ENCODE data around the gene SULT2B1. TPM values are rescaled to one million over a fixed set of nuclear protein-coding genes. Genes with fewer than 3 reads are reported as not detected.
"Not testable (repeated sequence)": the region's sequence is repeated elsewhere in the genome, so short reads cannot be mapped to it uniquely, and the experiment has no call there.

SULT2B1 gene
- total and polyA plus RNA-seq, 2 experiments from 2014 or later = 0.79 TPM; not detected in 1

DNA sequence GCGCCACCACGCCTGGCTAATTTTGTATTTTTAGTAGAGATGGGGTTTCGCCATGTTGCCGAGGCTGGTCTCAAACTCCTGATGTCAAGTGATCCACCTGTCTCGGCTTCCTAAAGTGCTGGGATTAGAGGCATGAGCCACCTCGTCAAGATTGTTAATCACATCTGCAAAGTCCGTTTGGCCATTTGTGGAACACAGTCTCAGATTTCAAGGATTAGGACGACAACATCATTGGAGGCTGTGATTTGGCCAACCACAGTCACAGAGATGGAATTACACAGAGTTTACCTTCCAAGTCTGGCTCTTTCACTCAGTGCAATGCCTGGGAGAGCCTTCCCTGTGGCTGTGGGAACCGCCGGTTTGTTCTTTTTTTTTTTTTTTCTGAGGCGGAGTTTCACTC, 17.8 kb downstream of the SULT2B1 start:
- no peak overlapping the region for H3K27ac ChIP-seq
- no peak overlapping the region for H2AFZ ChIP-seq
- H3K4me2 ChIP-seq = no peak overlapping the region
- H3K9me3 ChIP-seq (ENCODE audit: low read depth) = no peaks in the 10 kb centered on the region
- no peaks in the 10 kb centered on the region for H3K79me2 ChIP-seq
- H4K20me1 ChIP-seq (ENCODE audit: insufficient read depth, poor library complexity, severe bottlenecking) = no peaks in the 10 kb centered on the region
- DNase-seq (ENCODE audit: low spot score) = no peak
- no peaks in the 10 kb centered on the region for H3K9me2 ChIP-seq (replicated peaks; ENCODE audit: insufficient read depth)
- H3K4me3 ChIP-seq = no peak overlapping the region
- no peak for TF ChIP-seq EZH2 (IDR thresholded peaks at IDR 0.05; ENCODE audit: borderline replicate concordance)
- no peaks in the 10 kb centered on the region for H3K27me3 ChIP-seq
- H3K36me3 ChIP-seq (replicated peaks; ENCODE audit: insufficient read depth, low read depth) = no peaks in the 10 kb centered on the region
- peaks cover 11% of the 10 kb centered on the region for H3K4me1 ChIP-seq (ENCODE audit: insufficient read depth)
- 56% methylated on average over 11 of the region's 11 CpGs for WGBS (ENCODE audit: low lambda C conversion rate, missing lambda C conversion rate)

DNA sequence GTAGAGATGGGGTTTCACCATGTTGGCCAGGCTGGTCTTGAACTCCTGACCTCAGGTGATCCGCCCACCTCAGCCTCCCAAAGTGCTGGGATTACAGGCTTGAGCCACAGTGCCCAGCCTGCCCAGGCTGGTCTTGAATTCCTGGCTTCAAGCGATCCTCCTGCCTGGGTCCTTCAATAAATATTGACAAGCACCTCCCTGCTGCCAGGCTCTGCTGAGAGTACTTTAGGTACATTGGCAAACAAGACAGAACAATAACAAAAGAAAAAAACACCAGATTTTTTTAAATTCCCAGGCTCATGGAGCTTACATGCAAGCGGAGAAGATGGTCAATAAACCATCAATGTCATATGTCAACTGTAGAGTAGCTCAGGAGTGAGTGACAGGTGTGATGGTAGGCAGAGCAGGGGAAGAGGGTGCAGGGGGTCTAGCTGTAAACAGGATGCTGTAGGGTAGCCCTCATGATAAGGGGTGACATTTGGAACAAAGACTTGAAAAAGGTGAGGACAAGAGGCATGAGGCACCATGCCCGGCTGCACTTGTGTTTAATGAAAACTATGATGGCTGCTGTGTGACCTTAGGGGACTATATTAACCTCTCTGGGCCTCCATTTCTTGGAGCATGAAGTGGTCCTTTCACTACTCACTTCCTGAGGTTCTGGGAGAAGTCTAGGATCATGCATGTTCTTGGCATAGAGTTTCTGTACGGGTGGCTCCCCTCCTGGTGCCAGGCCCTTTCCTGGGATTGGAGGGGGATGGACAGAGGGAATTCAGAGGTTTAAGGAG, 19.6 kb downstream of the SULT2B1 start:
- Histone ChIP-seq H3K4me1 (ENCODE audit: insufficient read depth) (peaks cover 11% of the 10 kb centered on the region), H3K9me2 (replicated peaks; ENCODE audit: insufficient read depth) (no peaks in the 10 kb centered on the region), H3K27me3 (no peaks in the 10 kb centered on the region), H4K20me1 (ENCODE audit: insufficient read depth, poor library complexity, severe bottlenecking) (no peaks in the 10 kb centered on the region), H2AFZ (no peak overlapping the region), H3K4me2 (no peak overlapping the region), H3K9me3 (ENCODE audit: low read depth) (no peaks in the 10 kb centered on the region), H3K36me3 (replicated peaks; ENCODE audit: insufficient read depth, low read depth) (no peaks in the 10 kb centered on the region), H3K4me3 (no peak overlapping the region), H3K27ac (no peak overlapping the region), H3K79me2 (no peaks in the 10 kb centered on the region)
- TF ChIP-seq EZH2phosphoT487 (IDR thresholded peaks at IDR 0.05; ENCODE audit: low read depth, severe bottlenecking, unreplicated experiment) = no peak
- TF ChIP-seq EZH2 (IDR thresholded peaks at IDR 0.05; ENCODE audit: borderline replicate concordance) = no peak
- TF ChIP-seq, protein P1, sequence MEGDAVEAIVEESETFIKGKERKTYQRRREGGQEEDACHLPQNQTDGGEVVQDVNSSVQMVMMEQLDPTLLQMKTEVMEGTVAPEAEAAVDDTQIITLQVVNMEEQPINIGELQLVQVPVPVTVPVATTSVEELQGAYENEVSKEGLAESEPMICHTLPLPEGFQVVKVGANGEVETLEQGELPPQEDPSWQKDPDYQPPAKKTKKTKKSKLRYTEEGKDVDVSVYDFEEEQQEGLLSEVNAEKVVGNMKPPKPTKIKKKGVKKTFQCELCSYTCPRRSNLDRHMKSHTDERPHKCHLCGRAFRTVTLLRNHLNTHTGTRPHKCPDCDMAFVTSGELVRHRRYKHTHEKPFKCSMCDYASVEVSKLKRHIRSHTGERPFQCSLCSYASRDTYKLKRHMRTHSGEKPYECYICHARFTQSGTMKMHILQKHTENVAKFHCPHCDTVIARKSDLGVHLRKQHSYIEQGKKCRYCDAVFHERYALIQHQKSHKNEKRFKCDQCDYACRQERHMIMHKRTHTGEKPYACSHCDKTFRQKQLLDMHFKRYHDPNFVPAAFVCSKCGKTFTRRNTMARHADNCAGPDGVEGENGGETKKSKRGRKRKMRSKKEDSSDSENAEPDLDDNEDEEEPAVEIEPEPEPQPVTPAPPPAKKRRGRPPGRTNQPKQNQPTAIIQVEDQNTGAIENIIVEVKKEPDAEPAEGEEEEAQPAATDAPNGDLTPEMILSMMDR (IDR thresholded peaks at IDR 0.05; ENCODE audit: poor library complexity) = no peak
- DNase-seq (ENCODE audit: low spot score) = no peak
- WGBS (ENCODE audit: low lambda C conversion rate, missing lambda C conversion rate) = 57% methylated on average over 5 of the region's 5 CpGs

DNA sequence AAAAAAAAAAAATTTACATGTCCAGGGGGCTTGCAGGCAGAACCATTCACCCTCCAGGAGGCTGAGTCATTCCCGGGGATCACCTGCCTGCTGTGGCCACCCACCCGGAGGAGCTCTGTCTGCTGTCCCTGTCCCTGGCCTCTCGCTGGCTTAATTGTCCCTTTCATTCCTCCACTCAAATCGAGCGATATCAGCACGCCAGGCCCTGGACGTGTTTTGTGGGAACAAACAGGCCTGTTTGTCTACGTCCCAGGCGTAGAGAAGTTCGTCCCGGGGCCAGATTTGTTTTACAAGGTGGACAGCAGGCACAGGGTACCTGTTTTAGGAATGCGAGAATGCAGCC, 21.2 kb downstream of the SULT2B1 start:
- H3K36me3 ChIP-seq (replicated peaks; ENCODE audit: insufficient read depth, low read depth) = no peaks in the 10 kb centered on the region
- no peaks in the 10 kb centered on the region for H3K9me3 ChIP-seq (ENCODE audit: low read depth)
- 37% methylated on average over 12 of the region's 12 CpGs for WGBS (ENCODE audit: low lambda C conversion rate, missing lambda C conversion rate)
- no peaks in the 10 kb centered on the region for H3K27me3 ChIP-seq
- H3K9me2 ChIP-seq (replicated peaks; ENCODE audit: insufficient read depth) = no peaks in the 10 kb centered on the region
- peaks cover 6% of the 10 kb centered on the region for H3K4me1 ChIP-seq (ENCODE audit: insufficient read depth)
- H4K20me1 ChIP-seq (ENCODE audit: insufficient read depth, poor library complexity, severe bottlenecking) = no peaks in the 10 kb centered on the region
- H3K79me2 ChIP-seq = no peaks in the 10 kb centered on the region
- H3K27ac ChIP-seq = peak overlapping the region; percentile 30
- H3K4me3 ChIP-seq = no peak overlapping the region
- no peak overlapping the region for H3K4me2 ChIP-seq
- TF ChIP-seq, protein P1 (IDR thresholded peaks at IDR 0.05; ENCODE audit: poor library complexity) = no peak
- TF ChIP-seq EZH2 (IDR thresholded peaks at IDR 0.05; ENCODE audit: borderline replicate concordance) (no peak), EZH2phosphoT487 (IDR thresholded peaks at IDR 0.05; ENCODE audit: low read depth, severe bottlenecking, unreplicated experiment) (no peak)
- H2AFZ ChIP-seq = no peak overlapping the region
- DNase-seq (ENCODE audit: low spot score) = no peak

DNA sequence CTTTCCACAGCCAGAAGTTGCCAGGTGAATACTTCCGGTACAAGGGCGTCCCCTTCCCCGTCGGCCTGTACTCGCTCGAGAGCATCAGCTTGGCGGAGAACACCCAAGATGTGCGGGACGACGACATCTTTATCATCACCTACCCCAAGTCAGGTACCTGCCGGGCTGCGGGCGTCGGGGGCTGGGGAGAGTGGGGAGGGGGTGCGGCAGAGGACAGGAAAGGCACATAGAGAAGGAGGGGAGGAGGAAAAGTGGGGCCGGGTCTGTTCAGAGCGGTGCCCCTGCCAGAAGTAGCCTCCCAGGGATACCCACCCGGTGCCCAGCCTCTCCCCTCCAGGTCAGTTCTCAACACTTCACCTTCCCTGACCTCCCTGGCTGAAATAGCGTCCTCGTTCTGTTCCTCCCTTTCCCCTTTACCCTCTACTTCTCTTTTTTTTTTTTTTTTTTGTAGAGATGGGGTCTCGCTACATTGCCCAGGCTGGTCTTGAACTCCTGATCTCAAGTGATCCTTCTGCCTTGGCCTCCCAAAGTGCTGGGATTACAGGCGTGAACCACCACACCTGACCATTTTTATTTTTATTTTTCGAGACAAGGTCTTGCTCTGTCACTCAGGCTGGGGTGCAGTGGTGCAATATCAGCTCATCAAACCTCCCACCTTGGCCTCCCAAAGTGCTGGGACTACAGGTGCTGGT, 24.1 kb downstream of the SULT2B1 start:
- H3K27ac ChIP-seq = no peak overlapping the region
- no peak overlapping the region for H3K4me3 ChIP-seq
- no peaks in the 10 kb centered on the region for H3K9me2 ChIP-seq (replicated peaks; ENCODE audit: insufficient read depth)
- H4K20me1 ChIP-seq (ENCODE audit: insufficient read depth, poor library complexity, severe bottlenecking) = no peaks in the 10 kb centered on the region
- no peak overlapping the region for H3K4me2 ChIP-seq
- TF ChIP-seq EZH2phosphoT487 (IDR thresholded peaks at IDR 0.05; ENCODE audit: low read depth, severe bottlenecking, unreplicated experiment) (no peak), EZH2 (IDR thresholded peaks at IDR 0.05; ENCODE audit: borderline replicate concordance) (no peak)
- TF ChIP-seq, protein P1 (IDR thresholded peaks at IDR 0.05; ENCODE audit: poor library complexity) = no peak
- H3K27me3 ChIP-seq = no peaks in the 10 kb centered on the region
- no peak for DNase-seq (ENCODE audit: low spot score)
- WGBS (ENCODE audit: low lambda C conversion rate, missing lambda C conversion rate) = 97% methylated on average over 14 of the region's 23 CpGs
- no peaks in the 10 kb centered on the region for H3K36me3 ChIP-seq (replicated peaks; ENCODE audit: insufficient read depth, low read depth)
- no peak overlapping the region for H2AFZ ChIP-seq
- H3K9me3 ChIP-seq (ENCODE audit: low read depth) = no peaks in the 10 kb centered on the region
- no peaks in the 10 kb centered on the region for H3K79me2 ChIP-seq
- no peaks in the 10 kb centered on the region for H3K4me1 ChIP-seq (ENCODE audit: insufficient read depth)

DNA sequence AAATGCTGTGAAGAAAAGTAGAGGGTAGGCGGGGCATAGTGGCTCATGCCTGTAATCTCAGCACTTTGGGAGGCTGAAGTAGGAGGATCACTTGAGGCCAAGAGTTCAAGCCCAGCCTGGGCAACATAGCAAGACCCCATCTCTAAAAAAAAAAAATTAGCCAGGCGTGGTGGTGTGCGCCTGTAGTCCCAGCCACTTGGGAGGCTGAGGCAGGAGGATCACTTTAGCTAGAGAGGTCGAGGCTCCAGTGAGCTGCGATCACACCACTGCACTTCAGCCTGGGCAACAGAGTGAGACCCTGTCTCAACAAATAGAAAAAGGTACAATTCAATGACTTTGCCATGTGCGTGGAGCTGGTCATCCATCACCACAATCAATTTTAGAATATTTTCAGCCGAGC, 25.9 kb downstream of the SULT2B1 start:
- H3K27ac ChIP-seq; DNase-seq (ENCODE audit: low spot score); H3K79me2 ChIP-seq; H2AFZ ChIP-seq; H3K4me1 ChIP-seq (ENCODE audit: insufficient read depth); H3K36me3 ChIP-seq (replicated peaks; ENCODE audit: insufficient read depth, low read depth); H3K9me3 ChIP-seq (ENCODE audit: low read depth); H3K27me3 ChIP-seq; H3K4me2 ChIP-seq; H3K9me2 ChIP-seq (replicated peaks; ENCODE audit: insufficient read depth); H4K20me1 ChIP-seq (ENCODE audit: insufficient read depth, poor library complexity, severe bottlenecking); H3K4me3 ChIP-seq: not testable (repeated sequence)
- 97% methylated on average over 7 of the region's 7 CpGs for WGBS (ENCODE audit: low lambda C conversion rate, missing lambda C conversion rate)
